GM12891 (cell line): ENCODE measurements around the gene ARHGAP8.

Experiments
- POLR2A ChIP-seq: IDR thresholded peaks from 2 replicates; pipeline ENCODE4 v1.6.1; 2011; ENCODE audit warnings: low read depth, low read length, control low read depth
- SPI1 ChIP-seq: IDR thresholded peaks from 2 replicates; pipeline ENCODE4 v1.6.1; 2011; ENCODE audit warnings: low read depth, low read length, control low read depth

DNA sequence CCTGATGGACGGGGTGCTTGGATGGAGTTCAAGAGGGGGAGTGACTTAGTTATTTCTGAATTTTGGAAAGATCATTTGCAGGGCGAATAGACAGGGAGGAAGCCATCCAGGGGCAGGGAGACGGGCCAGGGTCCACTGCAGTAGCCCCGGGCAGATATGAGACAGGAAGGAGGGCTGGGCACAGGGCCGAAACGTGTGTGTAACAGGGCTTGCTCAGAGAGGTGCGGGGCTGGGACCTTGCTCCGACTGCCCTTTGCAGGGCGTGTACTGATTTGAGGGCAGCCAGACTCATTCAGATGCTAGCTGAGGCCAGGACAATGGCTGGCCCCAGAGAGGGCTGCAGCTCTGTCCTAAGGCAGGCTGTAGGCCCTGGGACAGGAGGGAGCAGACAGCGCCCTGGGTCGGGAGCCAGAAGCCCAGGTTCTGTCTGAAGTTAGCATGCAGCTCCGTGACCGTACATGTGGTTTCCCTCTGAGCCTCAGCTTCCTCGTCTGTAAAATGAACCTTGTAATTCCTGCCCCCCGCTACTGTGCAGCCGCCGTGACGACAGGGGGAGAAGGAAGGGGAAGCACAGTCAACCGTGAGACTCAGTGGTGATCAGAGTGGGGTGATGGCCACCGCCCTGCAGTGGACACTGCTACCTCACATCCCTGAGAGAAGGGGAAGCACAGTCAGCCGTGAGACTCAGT, 154.0 kb downstream of the ARHGAP8 start:
- TF ChIP-seq POLR2A (no peak), SPI1 (no peak)
